ENCODE results near the gene CDK14.

Gene CDK14

GRCh38 chr7:90938371-90938770 lies 342.2 kb downstream of the CDK14 start:
- in situ Hi-C loops (cut with HindIII; ENCODE audit: low sequenced_read_pairs) = no loop called here

DNA sequence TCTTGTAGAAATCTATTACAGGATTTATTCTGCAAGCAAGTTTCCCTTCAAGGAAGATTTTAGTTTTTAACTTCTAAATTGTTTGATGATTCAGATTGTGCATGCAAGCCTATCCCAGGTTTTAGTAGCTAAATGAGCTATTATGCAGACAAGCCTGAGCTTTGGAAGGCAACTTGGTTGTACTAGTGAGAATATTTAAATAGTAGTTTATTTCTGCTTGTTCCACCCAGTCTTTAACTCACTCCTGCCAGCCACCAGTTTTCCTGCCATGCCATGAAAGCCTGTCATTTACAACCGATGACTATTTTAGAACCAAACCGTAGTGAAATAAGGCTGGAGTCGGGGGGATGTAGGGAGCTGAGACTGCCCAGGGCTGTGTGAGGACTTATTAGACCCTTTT lies 343.5 kb downstream of the CDK14 start:
- in situ Hi-C loops (cut with HindIII; ENCODE audit: low sequenced_read_pairs) = no loop called here

DNA sequence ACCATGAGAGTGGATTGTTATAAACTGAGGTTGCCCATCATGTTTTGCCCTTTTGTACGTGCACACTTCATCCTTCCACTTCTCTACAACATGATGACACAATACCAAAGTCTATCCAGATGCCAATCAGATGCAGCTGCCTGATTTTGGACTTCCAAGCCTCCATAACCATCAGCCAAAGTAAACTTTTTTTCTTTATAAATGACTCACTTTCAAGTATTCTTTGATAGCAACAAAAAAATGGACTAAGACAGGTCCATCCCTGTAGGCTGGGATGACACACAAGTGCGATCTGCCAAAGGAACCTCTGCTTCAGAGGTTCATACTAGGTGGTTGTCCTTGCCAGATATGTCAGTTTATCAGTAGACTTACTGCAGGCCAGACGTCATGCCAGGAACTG lies 347.9 kb downstream of the CDK14 start:
- in situ Hi-C loops (cut with HindIII; ENCODE audit: low sequenced_read_pairs) = no loop called here

DNA sequence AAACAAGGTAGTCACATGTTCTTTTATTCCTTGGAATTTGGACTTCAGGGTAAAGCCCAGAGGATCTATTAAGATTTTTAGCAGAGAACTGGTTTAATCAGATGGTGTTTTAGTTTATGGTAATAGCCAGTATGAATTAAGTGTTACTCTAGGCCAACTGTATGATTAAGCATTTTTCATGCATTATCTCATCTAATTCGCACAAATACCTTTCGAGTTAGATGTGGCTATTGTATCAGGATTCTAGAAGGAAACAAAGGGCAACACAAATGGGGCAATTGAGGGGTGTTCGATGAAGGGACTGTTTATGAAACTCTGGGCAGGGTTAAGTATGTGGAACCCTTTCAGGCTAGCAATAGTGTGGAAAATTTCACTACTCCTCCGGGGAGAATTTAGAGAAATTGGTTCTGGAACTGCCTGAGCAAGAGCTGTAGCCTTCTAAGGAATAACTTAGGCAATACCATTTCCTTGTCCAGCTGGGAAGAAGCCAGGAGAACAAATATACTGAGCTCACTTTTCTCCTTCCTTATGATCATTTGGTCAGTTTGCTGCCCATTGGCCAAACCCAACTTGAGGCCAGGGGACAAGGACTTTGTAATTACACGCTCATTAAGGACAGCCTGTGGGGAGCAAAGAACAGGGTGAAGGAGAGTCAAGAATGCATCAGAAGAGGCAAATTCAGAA lies 349.1 kb downstream of the CDK14 start:
- in situ Hi-C loops (cut with HindIII; ENCODE audit: low sequenced_read_pairs) = no loop called here

DNA sequence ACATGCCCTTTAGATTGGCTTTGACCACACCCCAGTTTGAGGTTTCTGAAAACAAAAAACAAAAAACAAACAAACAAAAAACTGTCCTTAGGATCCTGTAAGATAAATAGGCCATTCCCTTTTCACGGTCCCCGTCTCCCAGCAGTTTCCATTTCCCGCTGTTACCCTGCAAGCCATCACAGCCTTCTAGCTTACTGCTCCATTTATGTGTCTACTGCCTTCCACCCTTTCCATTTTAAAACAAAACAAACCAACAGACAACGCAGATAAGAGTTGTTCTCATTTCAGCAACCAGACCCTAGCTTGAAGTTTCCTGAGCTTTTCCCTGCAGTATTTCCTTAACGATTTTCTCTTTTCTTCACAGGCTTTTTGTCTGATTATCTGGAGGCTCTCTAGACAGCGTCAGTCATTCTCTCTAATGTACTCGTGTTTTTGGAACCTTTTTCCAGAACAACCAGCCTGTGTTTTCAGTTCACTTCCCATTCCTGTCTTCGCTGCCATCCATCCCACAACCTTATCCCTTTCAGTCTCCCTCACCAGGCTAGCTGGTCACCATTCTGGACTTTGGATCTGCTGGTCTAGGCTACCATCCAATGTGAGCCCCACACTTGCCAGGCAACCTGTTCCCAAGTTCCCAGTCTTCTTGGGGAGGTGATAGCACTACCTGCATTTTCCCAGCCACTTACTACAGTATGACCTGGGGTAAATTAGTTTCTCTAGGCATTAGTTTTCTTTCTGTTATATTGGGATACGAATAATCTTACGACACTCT lies 350.8 kb downstream of the CDK14 start:
- in situ Hi-C loops (cut with HindIII; ENCODE audit: low sequenced_read_pairs) = no loop called here

DNA sequence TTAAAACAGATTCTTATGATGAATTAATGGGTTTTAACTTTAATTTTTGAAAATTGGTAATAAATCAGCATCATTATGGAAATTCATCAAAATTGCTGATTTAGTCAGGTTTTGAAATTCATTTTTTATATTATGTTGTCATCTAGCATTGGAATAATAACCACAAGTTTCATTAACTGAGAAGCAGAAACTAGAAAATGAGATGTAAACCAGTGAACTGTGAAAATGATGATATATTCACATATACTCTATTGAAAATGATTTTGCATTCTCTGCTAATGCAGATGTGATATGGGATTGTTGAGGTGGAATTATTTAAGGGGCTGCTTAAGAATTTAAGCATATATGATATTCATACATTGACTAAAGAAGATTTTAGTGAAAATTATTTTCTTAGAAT lies 352.0 kb downstream of the CDK14 start:
- in situ Hi-C loops (cut with HindIII; ENCODE audit: low sequenced_read_pairs) = no loop called here

DNA sequence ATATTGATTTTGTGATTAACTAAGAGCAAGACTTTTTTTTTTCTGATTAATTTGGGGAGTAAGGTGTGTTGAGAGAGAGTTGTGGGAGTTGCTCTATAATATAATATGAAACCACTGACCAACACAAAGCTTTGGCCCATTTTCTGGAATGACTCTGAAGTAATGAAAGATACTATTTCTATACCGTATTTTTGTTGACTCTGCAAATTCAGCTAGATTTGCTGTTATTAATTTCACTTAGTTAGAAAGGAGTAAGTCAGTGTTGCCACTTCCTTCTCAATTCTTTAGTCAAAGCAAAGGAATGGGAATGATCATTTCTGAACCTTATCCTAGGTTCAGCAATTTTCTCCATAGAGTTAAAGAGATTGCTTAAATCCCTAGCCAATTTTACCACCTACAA lies 355.1 kb downstream of the CDK14 start:
- in situ Hi-C loops (cut with HindIII; ENCODE audit: low sequenced_read_pairs) = no loop called here

DNA sequence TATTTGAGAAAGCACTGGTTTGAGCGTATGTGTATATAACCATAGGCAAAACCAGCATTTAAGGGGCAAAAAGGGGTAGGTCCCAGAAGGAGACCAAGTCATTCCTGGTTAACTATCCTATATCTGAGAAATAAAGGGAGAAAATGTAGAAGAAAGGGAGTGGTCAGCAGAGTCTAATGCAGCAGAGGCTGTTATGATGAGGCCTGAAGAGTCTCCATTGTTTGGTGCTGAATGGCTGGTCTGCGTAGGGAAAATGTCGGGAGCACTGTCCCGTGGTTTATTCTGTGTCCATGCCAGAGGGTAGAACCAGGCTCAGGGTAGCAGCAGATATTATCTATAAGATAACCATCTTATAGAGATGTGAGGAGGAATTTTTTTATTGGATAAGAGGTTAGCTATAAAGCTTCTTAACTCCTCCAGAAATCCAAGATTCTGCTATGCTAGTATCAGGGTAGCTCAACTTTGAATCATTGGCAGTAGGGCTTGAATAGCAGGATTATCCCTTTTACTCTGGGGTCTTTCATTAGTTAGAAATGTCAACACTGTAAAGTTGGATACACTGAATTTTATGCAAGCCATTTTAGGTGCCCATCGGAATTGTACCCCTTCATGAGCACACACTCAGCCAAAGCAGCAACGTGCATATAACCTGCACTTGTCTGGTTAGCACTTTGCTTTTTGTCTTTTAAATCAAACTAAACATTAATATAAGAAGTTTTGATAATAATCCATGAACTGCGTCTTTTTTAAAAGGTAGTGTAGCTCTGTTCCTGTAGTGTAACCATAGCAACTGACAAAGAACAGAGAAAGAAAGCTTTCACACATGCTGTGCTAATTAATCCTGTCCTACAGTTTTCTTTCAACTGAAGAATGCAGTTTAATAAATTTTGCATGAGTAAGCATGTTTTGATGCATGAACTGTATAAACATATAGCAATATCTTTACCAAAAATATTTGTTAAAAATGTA lies 356.1 kb downstream of the CDK14 start:
- in situ Hi-C loops (cut with HindIII; ENCODE audit: low sequenced_read_pairs) = no loop called here

- in situ Hi-C loops (cut with HindIII; ENCODE audit: low sequenced_read_pairs) = no loop called here
Measured at GRCh38 chr7:90955641-90956207, 359.6 kb downstream of the CDK14 start.

DNA sequence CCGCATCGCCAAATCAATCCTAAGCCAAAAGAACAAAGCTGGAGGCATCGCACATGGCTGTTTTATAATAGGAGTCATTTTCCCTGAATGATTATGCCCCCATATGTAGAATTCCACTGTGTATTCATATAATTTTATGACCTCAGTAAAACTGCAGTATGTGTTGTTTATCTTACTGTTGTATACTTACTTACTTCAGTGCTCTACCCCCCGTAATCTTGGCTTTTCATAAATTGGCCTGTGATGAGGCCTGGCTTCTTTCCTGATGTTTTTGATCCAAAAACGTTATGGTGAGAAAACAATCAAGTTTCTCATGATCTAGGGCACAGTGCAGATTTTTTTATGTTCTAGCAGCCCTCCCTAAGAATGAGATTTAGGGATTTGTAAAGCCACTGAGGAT lies 361.8 kb downstream of the CDK14 start:
- in situ Hi-C loops (cut with HindIII; ENCODE audit: low sequenced_read_pairs) = no loop called here

DNA sequence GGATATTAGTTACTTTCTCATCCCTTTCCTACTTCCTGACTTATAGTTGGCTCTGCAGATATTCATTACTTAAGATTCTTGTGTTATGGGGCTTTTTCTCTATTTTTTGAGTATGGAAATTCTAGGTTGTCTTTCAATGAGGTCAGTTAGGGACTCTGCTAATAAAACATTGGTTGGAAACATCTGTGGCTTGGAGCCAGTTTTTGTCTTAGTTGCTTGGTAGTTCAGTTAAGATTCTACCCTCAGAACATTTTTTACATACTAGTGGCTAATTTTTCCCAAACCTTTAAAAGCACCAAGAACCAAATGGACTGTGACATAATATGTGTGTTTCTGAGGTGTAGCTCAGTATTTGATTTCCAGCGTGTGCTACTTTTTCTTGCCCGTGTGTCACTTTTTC lies 362.5 kb downstream of the CDK14 start:
- in situ Hi-C loops (cut with HindIII; ENCODE audit: low sequenced_read_pairs) = no loop called here

DNA sequence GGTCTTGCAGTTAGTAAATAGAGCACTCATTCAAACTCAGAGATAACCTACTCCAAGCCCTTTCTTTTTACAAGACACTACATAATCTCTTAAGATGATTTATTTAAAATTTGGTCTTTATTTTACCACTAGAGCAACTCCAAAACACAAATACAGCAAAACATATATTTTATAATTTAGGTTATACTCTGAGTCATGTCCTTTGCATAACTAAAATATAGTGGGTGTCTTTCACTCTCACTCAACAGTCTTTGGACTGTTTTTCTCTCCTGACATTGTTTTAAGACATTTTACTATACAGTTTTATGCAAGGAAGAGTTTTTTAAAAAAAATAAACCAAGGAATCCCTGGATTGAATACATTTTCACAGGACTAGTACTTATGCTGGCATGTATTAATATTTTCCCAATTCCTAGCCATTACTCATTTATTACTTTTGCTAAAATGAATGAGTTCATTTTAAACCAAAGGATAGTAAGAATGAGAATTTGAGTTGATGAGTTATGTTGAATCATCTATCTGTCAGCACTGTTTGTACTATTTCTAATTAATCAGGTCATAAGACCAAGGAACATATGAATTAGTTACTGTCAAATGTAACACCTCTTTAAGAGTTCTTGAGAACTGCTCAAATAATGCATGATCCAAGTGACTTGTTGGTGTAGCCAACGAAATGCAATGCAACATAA lies 365.1 kb downstream of the CDK14 start:
- in situ Hi-C loops (cut with HindIII; ENCODE audit: low sequenced_read_pairs) = no loop called here

- in situ Hi-C loops (cut with HindIII; ENCODE audit: low sequenced_read_pairs) = no loop called here
Measured at GRCh38 chr7:90965211-90965610, 369.1 kb downstream of the CDK14 start.

GRCh38 chr7:90966346-90966745 lies 370.2 kb downstream of the CDK14 start:
- in situ Hi-C loops (cut with HindIII; ENCODE audit: low sequenced_read_pairs) = no loop called here

- in situ Hi-C loops (cut with HindIII; ENCODE audit: low sequenced_read_pairs) = no loop called here
Measured at GRCh38 chr7:90968871-90969270, 372.8 kb downstream of the CDK14 start.

DNA sequence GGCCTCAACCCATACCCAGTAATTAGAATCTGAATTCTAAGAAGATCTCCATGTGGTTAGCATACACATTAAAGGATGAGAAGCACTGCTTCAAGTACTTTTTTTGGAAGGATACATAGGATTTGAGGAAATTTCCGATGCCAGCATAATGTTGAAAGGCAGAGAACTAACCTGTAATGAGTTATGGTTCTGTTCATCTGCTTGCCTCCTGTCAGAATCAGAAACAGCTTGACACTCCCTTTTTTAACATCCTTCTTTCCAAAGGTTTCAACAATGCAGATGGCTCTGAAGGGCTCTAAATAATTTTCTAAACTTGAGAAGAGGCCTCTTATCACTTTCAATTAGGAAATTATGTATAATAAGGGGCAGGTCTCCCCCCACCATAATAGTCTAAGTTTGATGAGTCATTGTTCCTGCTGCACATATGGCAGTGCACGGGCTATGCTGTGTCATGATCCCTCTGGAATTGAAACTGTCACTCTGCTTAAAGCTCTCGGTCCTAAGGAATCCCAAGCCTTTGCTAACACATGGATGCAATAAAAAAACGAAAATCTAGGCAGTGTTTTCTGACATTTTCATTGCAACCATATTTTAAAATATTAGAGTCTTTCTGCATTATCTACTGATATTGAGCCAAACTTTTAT lies 376.9 kb downstream of the CDK14 start:
- in situ Hi-C loops (cut with HindIII; ENCODE audit: low sequenced_read_pairs) = no loop called here

- in situ Hi-C loops (cut with HindIII; ENCODE audit: low sequenced_read_pairs) = no loop called here
Measured at GRCh38 chr7:90977056-90977455, 380.9 kb downstream of the CDK14 start.

DNA sequence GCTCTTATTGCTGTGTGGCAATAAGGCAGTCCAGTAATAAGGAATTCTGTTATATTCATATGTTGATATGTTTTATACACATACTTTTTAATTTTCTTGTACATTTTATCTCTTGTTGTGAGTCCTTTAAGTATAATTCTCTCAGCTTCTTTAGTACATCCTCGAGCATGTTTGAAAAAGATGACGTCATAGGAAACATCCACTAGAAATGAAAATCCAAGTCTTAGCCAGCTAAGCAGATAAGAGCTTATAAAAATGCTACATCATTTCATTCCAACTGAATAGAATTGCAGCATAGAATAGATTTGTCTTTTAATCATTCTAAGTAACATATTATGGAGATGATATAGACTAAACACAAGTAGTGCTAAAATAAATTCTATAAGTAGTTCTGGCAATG lies 384.4 kb downstream of the CDK14 start:
- in situ Hi-C loops (cut with HindIII; ENCODE audit: low sequenced_read_pairs) = no loop called here

DNA sequence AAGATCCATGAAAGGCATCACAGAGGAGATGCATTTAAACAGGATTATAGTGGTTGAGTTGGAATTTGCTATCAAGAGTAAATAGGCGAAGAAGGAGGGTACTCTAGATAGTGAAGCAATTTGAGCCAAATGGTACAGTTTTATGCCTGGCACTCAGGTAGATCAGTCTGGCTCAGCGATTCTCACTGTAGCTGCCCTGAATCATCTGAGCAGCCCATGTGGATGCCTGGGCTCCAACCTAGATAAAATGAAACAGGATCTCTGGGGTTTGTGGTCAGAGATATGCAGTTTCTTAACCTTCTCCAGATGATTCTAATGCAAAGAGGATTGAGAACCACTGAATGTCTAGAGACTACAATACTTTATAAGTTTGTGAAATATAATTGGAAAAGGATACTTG lies 386.1 kb downstream of the CDK14 start:
- in situ Hi-C loops (cut with HindIII; ENCODE audit: low sequenced_read_pairs) = no loop called here

GRCh38 chr7:90984692-90985091 lies 388.6 kb downstream of the CDK14 start:
- in situ Hi-C loops (cut with HindIII; ENCODE audit: low sequenced_read_pairs) = no loop called here

All from DLD1 (cell line).